Mesenchymal stem cell (in vitro differentiated cells and primary cell): ENCODE results near the gene NTRK3.

Experiments
- DNase-seq: peaks from one replicate; pipeline ENCODE4 v3.0.0-alpha.2; 2013
- H2AFZ ChIP-seq: one replicate; pipeline ENCODE4 v1.6.1; 2013; ENCODE audit warnings: low read depth, mild to moderate bottlenecking, control low read depth, inconsistent platforms, low read length, moderate library complexity
- H2AK5ac ChIP-seq: 2 replicates; pipeline ENCODE4 v1.6.1; 2013; ENCODE audit warnings: low read length, moderate library complexity, mild to moderate bottlenecking, inconsistent platforms; ENCODE audit not compliant: severe bottlenecking
- H2BK120ac ChIP-seq: one replicate; pipeline ENCODE4 v1.6.1; 2013; ENCODE audit warnings: low read depth, mild to moderate bottlenecking, inconsistent platforms, low read length, moderate library complexity
- H2BK12ac ChIP-seq, 2 experiments: one replicate each; pipeline ENCODE4 v1.6.1; 2013; ENCODE audit warnings: inconsistent platforms in 2 of 2, low read length in 2 of 2, mild to moderate bottlenecking in 2 of 2, moderate library complexity in 2 of 2, control low read depth in 1 of 2
- H2BK15ac ChIP-seq: one replicate; pipeline ENCODE4 v1.6.1; 2013; ENCODE audit warnings: mild to moderate bottlenecking, low read depth, inconsistent platforms; ENCODE audit not compliant: poor library complexity, severe bottlenecking
- H2BK5ac ChIP-seq: 2 replicates; pipeline ENCODE4 v1.6.1; 2013; ENCODE audit warnings: low read depth, mild to moderate bottlenecking, low read length, control low read depth, inconsistent platforms; ENCODE audit not compliant: poor library complexity, severe bottlenecking
- H3K14ac ChIP-seq, 2 experiments: one replicate each; pipeline ENCODE4 v1.6.1; 2013; ENCODE audit warnings: inconsistent platforms in 2 of 2, low read length in 2 of 2, control low read depth in 1 of 2, mild to moderate bottlenecking in 1 of 2, moderate library complexity in 1 of 2
- H3K18ac ChIP-seq, 2 experiments: one replicate each; pipeline ENCODE4 v1.6.1; 2013; ENCODE audit warnings: inconsistent platforms in 2 of 2, low read length in 2 of 2, control low read depth in 1 of 2, low read depth in 1 of 2, mild to moderate bottlenecking in 1 of 2
- H3K23ac ChIP-seq, 2 experiments: one replicate each; pipeline ENCODE4 v1.6.1; 2013; ENCODE audit warnings: inconsistent platforms in 2 of 2, low read length in 2 of 2, mild to moderate bottlenecking in 2 of 2, moderate library complexity in 2 of 2, control low read depth in 1 of 2
- H3K27ac ChIP-seq: 2 replicates; pipeline ENCODE4 v1.5.1; 2013; ENCODE audit warnings: mild to moderate bottlenecking, moderate library complexity, low read length, control low read depth, inconsistent platforms; ENCODE audit not compliant: poor library complexity, severe bottlenecking
- H3K27me3 ChIP-seq, 2 experiments: 2 replicates each; pipeline versions ENCODE4 v1.6.1 to v1.7.0; 2013; ENCODE audit warnings: low read length in 2 of 2, mild to moderate bottlenecking in 2 of 2, moderate library complexity in 2 of 2, control low read depth in 1 of 2, inconsistent platforms in 1 of 2; ENCODE audit not compliant: control insufficient read depth in 1 of 2, insufficient read depth in 1 of 2
- H3K36me3 ChIP-seq, 2 experiments: 2 replicates each; pipeline versions ENCODE4 v1.6.1 to v1.7.0; 2013; ENCODE audit warnings: low read length in 2 of 2, control low read depth in 1 of 2, inconsistent platforms in 1 of 2, low read depth in 1 of 2, mild to moderate bottlenecking in 1 of 2; ENCODE audit not compliant: insufficient read depth in 2 of 2, control insufficient read depth in 1 of 2
- H3K4ac ChIP-seq, 2 experiments: one replicate each; pipeline ENCODE4 v1.6.1; 2013; ENCODE audit warnings: inconsistent platforms in 2 of 2, low read length in 2 of 2, mild to moderate bottlenecking in 2 of 2, moderate library complexity in 2 of 2, control low read depth in 1 of 2, low read depth in 1 of 2
- H3K4me1 ChIP-seq: 2 replicates; pipeline ENCODE4 v1.6.1; 2013; ENCODE audit warnings: low read depth, low read length, control low read depth; ENCODE audit not compliant: control insufficient read depth, insufficient read depth
- H3K4me2 ChIP-seq: 2 replicates; pipeline ENCODE4 v1.6.1; 2013; ENCODE audit warnings: low read length, mild to moderate bottlenecking, inconsistent platforms; ENCODE audit not compliant: poor library complexity, severe bottlenecking
- H3K4me3 ChIP-seq, 2 experiments: 2 replicates each; pipeline versions ENCODE4 v1.5.1 to v1.7.0; 2013; ENCODE audit warnings: low read length in 2 of 2, mild to moderate bottlenecking in 2 of 2, control low read depth in 1 of 2, low read depth in 1 of 2; ENCODE audit not compliant: insufficient read depth in 1 of 2
- H3K79me1 ChIP-seq: replicated peaks from 2 replicates; pipeline ENCODE4 v1.6.1; 2013; ENCODE audit warnings: mild to moderate bottlenecking, control low read depth, low read length, inconsistent platforms; ENCODE audit not compliant: poor library complexity, severe bottlenecking
- H3K9ac ChIP-seq: 2 replicates; pipeline ENCODE4 v1.7.0; 2013; ENCODE audit warnings: mild to moderate bottlenecking, low read length, moderate library complexity
- H3K9me3 ChIP-seq: 2 replicates; pipeline ENCODE4 v1.7.0; 2013; ENCODE audit warnings: mild to moderate bottlenecking, low read length; ENCODE audit not compliant: control insufficient read depth
- H4K8ac ChIP-seq: one replicate; pipeline ENCODE4 v1.6.1; 2013; ENCODE audit warnings: inconsistent platforms, mild to moderate bottlenecking, low read length, moderate library complexity
- H4K91ac ChIP-seq: one replicate; pipeline ENCODE4 v1.6.1; 2013; ENCODE audit warnings: mild to moderate bottlenecking, low read length, inconsistent platforms
- WGBS: methylation state at CpG from one replicate; pipeline ENCODE4 v1.1.7; 2013; ENCODE audit warnings: mixed read lengths; 5-methylcytosine and 5-hydroxymethylcytosine counted together

The NTRK3 gene

GRCh38 chr15:87944050-87944449 is 312.5 kb downstream of the NTRK3 start:
- H3K79me1 ChIP-seq = no peaks in the 10 kb centered on the region
- no peak overlapping the region for H2BK12ac ChIP-seq
- no peak overlapping the region for H3K14ac ChIP-seq
- no peak overlapping the region for H3K27ac ChIP-seq
- no peak overlapping the region for H2BK5ac ChIP-seq
- H3K9ac ChIP-seq = no peak overlapping the region
- no peaks in the 10 kb centered on the region for H3K4me1 ChIP-seq
- H2BK15ac ChIP-seq = no peak overlapping the region
- H4K91ac ChIP-seq = no peak overlapping the region
- no peaks in the 10 kb centered on the region for H3K9me3 ChIP-seq
- no peak overlapping the region for H3K4ac ChIP-seq
- WGBS = 78% methylated on average over 3 of the region's 3 CpGs
- H3K4me3 ChIP-seq = no peak overlapping the region
- H4K8ac ChIP-seq = no peak overlapping the region
- no peak overlapping the region for H3K23ac ChIP-seq
- H2AFZ ChIP-seq = no peak overlapping the region
- no peak overlapping the region for H3K18ac ChIP-seq
- H3K36me3 ChIP-seq = no peaks in the 10 kb centered on the region
- H3K27me3 ChIP-seq = peaks cover 0 to 50% of the 10 kb centered on the region in 2 experiments
- no peak overlapping the region for H2AK5ac ChIP-seq
- no peak for DNase-seq
- H2BK120ac ChIP-seq = no peak overlapping the region
- no peak overlapping the region for H3K4me2 ChIP-seq

- Histone ChIP-seq H3K4ac (no peak overlapping the region), H2AK5ac (no peak overlapping the region), H3K4me3 (no peak overlapping the region), H2BK12ac (no peak overlapping the region), H3K14ac (no peak overlapping the region), H3K27me3 (peaks cover 0 to 51% of the 10 kb centered on the region in 2 experiments), H3K9me3 (no peaks in the 10 kb centered on the region), H2BK15ac (no peak overlapping the region), H4K8ac (no peak overlapping the region), H3K23ac (no peak overlapping the region), H3K4me2 (no peak overlapping the region), H3K9ac (no peak overlapping the region), H3K79me1 (no peaks in the 10 kb centered on the region), H3K36me3 (no peaks in the 10 kb centered on the region), H2BK5ac (no peak overlapping the region), H3K4me1 (no peaks in the 10 kb centered on the region), H4K91ac (no peak overlapping the region), H2BK120ac (no peak overlapping the region), H3K27ac (no peak overlapping the region), H3K18ac (no peak overlapping the region), H2AFZ (no peak overlapping the region)
- DNase-seq = no peak
- WGBS = 84% methylated on average over 3 of the region's 3 CpGs
Observed at GRCh38 chr15:87943626-87944025, 312.9 kb downstream of the NTRK3 start.

GRCh38 chr15:87942316-87942715 is 314.2 kb downstream of the NTRK3 start:
- H4K8ac ChIP-seq = no peak overlapping the region
- no peaks in the 10 kb centered on the region for H3K36me3 ChIP-seq

GRCh38 chr15:87941606-87942005 is 314.9 kb downstream of the NTRK3 start:
- Histone ChIP-seq H3K27ac (no peak overlapping the region), H3K79me1 (no peaks in the 10 kb centered on the region), H3K23ac (no peak overlapping the region), H4K91ac (no peak overlapping the region), H3K4ac (no peak overlapping the region), H3K18ac (no peak overlapping the region), H3K9ac (no peak overlapping the region), H2BK5ac (no peak overlapping the region), H3K27me3 (peaks cover 0 to 53% of the 10 kb centered on the region in 2 experiments), H2AK5ac (no peak overlapping the region), H3K14ac (no peak overlapping the region), H3K9me3 (no peaks in the 10 kb centered on the region), H2AFZ (no peak overlapping the region), H4K8ac (no peak overlapping the region), H3K4me1 (no peaks in the 10 kb centered on the region), H2BK15ac (no peak overlapping the region), H2BK12ac (no peak overlapping the region), H3K4me3 (no peak overlapping the region), H3K4me2 (no peak overlapping the region), H2BK120ac (no peak overlapping the region), H3K36me3 (no peaks in the 10 kb centered on the region)
- no peak for DNase-seq
- 85% methylated on average over 5 of the region's 5 CpGs for WGBS

More at GRCh38 chr15:87942316-87942715, 314.2 kb downstream of the NTRK3 start:
- no peak overlapping the region for H2AK5ac ChIP-seq
- H2BK15ac ChIP-seq = no peak overlapping the region
- DNase-seq = no peak
- no peak overlapping the region for H3K9ac ChIP-seq
- no peaks in the 10 kb centered on the region for H3K9me3 ChIP-seq
- H3K23ac ChIP-seq = no peak overlapping the region
- no peak overlapping the region for H2AFZ ChIP-seq
- H3K4ac ChIP-seq = no peak overlapping the region
- H3K27ac ChIP-seq = no peak overlapping the region
- H2BK12ac ChIP-seq = no peak overlapping the region
- no peaks in the 10 kb centered on the region for H3K79me1 ChIP-seq
- 74% methylated on average over 4 of the region's 6 CpGs for WGBS
- H3K4me1 ChIP-seq = no peaks in the 10 kb centered on the region
- no peak overlapping the region for H3K14ac ChIP-seq
- H2BK120ac ChIP-seq = no peak overlapping the region
- H2BK5ac ChIP-seq = no peak overlapping the region
- H3K4me2 ChIP-seq = no peak overlapping the region
- no peak overlapping the region for H3K18ac ChIP-seq
- no peak overlapping the region for H3K4me3 ChIP-seq
- no peak overlapping the region for H4K91ac ChIP-seq
- H3K27me3 ChIP-seq = peaks cover 0 to 56% of the 10 kb centered on the region in 2 experiments
